Inflammatory macrophage (primary cell): ENCODE measurements around the gene PRKG1.

ENCODE experiments used
- DNase-seq, 2 donors: peaks; one replicate each; pipeline ENCODE4 v3.0.0-alpha.2; 2020 to 2022

The PRKG1 gene

DNA sequence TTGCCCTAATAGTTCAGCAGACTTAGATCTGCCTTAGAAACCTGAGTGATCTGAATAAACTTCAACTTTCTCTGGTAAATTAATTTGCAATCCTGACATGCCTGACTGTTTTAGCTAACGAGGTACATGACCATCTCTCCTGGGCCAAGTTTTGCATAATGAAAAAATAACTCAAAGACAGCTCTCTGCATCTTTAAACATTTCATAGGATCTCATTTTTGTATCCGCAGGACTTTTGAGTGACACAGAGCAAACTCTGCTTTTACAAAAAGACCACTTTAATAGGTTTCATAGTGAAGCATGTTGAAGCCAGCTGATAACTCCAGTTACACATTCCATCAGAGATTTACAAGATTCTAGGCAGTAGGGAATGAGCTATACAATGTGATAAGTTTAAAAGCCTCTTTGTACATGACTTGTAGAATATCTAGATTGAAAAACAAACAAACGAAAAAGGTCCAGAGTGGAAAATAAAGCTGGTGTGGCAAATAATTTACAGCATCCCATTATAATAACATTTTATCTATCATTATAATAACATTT is 2.1 kb downstream of the PRKG1 start:
- no peak for DNase-seq

DNA sequence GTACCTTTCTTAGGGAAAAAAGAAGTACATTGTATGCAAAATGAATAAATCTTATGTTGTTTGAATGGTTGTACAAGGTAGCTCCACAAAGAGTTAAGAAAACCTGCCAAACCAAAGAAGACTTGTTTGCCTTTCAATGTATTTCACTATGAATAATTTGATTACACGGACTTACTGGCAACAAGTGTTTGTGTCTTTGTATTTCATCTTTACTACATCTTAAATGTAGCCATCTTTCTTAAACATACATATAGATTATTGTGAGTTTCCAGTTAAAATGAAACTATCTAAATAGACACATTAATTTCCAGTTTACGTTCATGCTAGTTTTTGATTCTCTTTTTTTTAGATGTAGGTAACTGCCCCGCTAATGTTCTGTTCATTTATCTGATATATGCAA is 2.8 kb downstream of the PRKG1 start:
- no peak for DNase-seq

DNA sequence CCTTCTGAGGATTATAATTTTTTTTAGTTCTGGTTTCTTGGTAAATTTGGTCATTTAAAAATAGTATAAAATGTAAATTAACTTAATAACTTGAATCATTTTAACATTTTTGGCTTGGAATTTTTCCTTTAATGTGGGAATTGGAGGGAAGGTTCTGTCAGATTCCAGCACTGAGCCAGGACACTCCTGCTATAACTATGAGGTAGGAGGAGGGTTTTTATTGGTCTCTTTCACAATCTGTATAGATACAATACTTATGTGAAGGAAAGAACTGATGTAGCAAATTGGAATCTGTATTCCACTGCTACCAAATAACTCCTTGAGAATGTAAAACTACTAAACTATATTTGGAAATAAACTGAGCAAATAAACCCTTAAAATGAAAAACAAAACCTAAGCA is 3.2 kb downstream of the PRKG1 start:
- no peak for DNase-seq

DNA sequence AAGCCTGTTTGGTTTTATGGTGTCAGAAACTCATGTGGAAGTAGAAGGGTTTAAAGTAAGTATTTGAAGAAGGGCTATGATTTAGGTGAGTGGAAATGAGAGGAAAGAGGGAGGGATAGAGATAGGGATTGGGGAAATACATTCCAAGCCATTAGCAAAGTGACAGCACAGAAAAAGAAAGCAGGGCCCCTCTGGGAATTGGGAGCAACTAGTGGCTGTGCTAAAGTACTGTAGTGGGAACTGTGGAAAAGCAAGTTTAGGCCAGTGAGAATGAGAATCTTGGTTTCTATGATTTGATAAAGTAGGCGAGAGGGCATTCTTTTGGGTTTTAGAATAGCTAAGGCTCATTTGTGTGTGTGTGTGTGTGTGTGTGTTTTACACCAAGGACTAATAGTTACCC is 5.0 kb downstream of the PRKG1 start:
- DNase-seq = no peak

DNA sequence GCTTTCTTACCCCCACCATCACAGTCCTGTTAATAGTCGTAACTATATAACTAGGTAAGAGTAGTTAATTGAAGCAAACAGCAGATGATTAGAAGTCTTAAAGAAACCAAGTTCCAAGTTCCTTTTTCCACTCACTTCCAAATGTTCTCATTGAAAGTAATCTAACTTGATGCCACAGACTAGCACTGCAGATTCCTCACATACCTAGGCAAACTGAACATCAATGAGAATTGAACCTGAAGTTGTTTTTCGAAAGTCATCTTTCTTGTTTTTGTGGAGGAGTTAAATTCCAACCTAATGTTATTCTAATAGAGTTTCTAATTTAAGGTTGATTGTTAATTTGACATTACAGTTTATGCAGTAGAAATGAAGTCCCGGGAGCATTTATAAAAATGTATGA is 5.5 kb downstream of the PRKG1 start:
- no peak for DNase-seq

DNA sequence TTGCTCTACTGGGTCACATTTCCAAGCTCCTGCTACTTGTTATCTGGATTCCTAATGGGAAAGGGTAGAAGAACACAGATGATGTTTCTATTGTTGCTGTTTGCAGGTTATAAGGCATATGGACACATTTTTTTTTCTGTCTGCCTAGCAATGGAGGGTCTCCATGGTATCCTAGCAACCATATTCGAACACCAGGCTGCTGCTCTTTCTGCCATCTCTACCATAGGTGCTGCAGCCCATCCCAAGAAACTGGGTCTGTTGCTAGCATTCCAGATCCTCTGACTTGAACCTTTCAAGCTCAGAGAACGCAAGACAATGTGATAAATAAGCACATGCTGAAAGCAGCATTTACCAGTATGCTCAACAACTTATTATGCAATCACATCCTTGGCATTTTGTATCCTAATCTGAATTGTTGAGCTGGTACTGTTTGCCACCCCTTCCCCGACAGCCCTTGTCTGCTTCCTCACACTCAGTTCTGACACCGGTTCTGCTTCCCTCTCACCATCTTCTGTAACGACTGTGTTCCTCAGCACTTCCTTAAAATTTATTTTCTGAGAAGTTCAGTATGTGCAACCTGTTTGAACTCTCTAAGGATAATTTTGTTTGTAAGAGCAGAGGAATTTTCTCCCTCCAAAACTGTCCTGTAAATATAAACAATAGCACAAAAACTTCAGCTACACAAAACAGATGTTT is 6.2 kb downstream of the PRKG1 start:
- DNase-seq = no peak

DNA sequence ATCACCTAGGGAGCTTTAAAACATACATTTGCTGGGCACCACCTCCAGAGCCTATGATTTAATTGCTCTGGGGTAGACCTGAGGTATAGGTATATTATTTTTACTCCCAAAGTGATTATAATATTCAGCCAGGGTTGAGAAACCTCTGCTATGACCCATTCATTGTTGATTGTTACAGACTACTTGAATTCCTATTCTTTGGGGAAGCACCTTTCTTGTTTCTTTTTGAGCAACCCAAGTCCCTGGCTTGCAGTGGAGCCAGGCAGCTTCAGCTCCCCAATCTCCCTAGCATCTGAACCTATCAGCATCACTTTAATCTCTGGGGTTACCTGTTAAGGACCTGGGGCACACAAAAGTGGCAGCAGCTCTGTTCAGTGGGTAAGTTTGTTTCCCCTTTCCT is 8.6 kb downstream of the PRKG1 start:
- no peak for DNase-seq

DNA sequence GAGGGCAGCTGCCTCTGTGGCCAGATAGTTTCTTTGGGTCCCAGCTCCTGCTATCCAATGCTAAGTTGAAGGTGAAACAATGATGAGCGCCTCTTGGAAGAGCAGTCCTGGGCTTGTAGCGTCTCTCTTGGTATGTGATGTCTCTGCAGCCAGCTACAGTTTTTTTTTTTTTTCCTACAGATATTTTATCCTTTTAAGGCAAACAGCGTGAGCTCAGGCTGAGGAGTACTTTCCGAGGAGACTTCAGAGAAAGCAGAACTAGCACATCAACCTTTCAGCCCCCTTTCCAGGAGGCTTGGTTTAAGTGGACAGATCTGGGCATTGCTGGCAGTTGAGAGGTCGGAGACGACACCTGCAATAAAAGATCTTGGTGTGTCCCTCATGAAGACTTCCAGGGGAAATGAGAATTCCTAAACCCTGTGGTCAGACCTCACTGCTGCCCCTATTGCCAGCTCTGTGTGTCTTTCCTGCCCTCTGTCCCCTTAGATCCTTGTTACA is 9.1 kb downstream of the PRKG1 start:
- no peak for DNase-seq

DNA sequence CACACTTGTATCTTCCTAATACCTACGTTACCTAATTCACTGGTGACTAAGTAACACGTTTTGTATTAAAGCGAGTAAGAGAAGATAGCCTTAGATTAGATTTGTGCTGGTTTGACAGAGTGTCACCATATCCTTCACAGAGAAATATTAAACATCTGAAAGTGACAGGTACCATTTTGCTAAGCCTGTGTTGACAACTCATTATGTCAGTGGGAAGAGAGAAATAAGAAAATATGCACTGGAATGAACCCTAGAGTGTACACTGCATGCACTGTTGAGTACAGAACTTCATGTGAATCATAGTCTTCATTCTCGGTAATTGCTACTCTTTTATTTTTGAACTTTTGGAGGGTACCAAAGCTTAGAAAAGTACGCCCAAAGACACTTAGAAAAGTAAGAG is 10.9 kb downstream of the PRKG1 start:
- DNase-seq = no peak

DNA sequence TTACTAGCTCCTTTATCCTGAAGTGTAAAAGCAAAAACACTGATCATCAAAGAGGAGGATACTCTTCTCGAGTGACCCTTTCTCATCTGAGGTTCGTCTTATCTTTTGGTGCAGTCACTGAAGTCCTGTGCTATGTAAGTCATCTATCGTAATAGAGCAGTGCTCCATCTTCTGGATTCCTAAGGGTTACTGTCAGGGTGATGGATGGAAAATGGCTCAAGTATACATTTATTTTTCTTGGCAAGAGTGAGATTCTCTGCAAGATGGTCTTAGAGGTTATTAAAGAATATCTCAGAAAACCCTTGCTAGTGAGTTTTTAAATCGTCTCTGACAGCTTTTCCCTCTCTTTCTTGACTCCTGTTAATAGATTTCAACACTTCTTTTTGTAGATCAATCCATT is 12.4 kb downstream of the PRKG1 start:
- no peak for DNase-seq

DNA sequence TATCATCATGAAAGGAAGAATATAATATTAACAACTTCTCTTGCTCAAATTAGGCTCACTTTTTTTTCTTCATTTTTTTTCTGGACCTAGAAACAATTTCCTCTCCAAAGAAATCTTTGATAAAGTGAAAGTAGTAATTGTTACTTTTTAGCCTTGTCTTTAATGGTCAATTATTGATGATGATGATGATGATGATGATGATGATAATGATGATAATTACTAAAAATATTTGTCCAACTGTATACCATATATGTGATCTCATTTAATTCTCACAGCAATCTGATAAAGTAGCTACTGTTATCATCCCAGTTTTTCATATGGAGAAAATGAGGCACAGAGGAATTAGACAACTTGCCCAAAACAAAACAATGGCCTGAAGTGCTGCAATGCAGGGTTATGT is 12.8 kb downstream of the PRKG1 start:
- no peak for DNase-seq

DNA sequence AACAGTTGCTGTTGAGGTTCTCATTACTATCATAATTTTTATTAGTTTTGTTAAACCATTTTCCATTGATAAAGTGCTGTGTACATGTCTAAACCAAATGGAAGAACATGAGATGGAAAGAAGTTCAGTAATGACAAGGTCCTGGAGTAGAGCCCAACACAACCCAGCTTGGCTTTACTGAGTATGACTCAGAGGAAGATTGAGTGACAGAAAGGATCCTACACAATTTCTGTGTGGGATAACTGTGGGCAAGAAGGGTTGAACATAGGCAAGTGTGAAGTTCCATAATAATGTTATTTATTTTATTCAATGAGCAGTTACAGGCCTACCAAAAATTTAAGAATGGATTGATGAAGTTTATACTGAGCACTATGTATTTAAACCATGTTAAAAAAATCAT is 15.9 kb downstream of the PRKG1 start:
- DNase-seq = no peak

DNA sequence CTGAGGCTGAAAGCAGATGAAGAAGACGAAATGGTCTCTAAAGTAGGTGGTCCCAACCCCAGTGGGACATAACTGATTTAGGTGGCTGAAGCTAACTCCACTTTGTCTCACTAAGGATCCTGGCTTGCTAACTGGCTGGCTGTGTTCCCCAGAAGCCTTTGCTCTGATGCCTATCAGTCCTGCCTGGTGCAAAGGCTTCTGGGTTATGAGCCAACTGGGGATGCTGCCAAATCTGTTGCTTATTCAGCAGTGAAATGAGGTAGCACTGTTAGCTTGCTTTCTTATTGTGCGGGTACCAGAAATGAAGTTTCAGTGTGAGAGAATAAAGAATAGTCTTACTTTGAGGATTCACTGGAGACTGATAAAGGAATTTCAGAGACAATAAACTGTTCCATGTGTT is 18.1 kb downstream of the PRKG1 start:
- no peak for DNase-seq

DNA sequence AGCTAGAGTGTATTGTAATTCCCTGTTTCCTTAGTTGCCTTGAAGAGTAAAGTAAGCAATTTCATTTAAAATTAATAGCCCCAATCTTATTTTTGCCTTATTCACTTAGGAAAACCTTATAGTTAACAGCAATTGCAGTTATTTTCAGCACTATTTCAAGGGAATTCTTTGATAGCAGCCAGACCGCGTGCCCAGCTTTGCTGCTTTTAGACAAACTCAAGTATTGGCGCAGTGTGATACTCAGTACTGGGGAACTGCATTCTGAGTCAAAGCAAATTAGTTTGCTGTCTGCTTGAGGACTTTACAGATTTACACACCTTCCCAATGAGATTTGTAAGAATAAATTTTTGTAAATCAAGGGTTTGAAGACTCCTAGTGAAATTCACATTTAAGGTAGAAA is 21.2 kb downstream of the PRKG1 start:
- DNase-seq = no peak

DNA sequence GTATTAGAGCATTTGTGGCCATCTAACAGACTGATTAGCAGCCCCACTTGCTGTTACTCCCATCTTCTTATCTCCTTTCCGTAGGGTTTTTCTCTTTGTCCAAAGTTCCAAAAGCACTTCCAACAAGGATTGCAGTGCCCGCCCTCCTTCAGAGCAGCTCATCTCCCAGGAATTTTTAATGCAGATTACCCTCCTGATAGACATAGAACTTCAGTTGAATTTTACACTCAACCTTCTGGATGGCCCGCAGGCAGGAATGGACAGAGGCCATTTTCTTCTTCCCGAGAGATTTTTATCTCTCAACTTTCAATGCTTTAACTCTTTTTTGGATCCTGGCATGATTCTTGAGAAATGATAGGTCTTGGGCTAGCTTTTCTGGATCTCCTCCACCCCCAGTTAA is 23.3 kb downstream of the PRKG1 start:
- DNase-seq = no peak

DNA sequence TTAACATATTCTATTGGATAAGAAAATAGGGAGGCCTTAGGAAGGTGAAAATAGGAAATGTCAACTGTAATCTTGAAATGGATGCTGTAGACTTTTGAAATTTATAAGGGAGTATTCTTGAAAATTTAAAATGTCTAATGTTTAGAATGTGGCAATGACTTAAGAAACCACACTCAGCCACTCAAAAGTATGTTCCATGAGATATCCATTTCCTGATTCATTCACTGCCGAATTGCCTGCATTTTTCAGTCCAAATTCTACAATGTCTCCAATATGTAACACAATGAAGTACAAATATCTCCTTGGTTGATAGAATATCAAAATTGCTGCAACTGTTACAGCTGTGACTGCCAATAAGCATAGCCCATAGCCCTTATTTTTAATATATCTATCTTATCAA is 25.9 kb downstream of the PRKG1 start:
- DNase-seq = no peak

DNA sequence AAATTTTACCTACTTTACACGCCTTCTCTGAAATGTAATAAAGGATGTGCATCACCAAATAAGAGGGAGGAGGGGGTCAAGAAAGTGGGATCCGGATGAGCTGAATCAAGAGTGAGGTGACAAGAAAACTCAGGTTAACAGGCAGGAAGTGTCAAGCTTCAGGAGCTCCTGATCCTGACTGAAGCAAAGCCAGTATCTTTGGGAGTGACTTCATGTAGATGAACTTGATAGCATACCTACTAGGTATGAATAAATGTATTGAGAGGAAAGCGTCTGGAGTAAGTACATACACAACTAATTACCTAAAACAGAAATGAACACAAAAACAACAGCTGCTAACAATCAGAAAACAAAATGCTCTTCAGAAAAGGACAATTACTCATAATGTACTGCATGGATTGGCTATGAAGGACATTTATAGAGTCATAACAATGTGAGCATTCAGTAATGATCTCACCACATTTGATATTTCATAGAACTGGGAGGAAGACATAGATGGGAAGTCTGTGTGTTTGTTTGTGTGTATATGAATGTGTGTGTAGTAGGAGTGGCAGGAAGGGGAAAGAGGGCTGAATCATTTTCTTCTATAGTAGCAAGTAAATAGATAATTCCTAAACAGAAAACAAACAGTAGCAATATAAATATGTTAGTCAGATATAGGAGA is 29.4 kb downstream of the PRKG1 start:
- no peak for DNase-seq

DNA sequence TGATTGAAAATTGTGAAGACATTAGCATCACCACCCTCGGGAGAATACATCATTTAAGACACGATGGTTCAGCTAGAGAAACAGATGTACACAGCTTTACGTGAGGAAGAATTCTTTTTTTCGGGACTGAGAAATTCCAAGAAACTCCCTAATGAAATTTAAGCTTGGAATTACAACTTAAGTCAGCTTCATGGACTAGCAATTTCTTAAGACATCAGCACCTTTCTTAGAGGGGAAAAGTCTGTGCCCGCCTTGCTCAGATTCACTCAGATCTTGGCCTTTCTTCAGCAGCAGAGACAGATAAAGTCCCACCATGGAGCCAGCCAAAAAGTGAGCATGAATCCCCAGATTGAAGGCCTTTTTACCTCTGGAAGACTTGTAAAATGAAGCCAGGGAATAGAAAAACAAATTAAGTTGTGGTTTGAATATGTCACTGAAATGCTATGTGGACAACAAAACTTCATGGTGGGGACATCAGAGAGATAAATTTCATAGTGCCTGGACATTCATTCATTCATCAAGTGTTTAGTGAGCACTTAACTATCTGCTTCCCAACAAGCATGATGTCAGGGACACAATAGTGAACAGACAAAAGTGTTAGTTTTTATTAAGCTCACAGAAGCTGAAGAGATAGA is 32.1 kb downstream of the PRKG1 start:
- no peak for DNase-seq

DNA sequence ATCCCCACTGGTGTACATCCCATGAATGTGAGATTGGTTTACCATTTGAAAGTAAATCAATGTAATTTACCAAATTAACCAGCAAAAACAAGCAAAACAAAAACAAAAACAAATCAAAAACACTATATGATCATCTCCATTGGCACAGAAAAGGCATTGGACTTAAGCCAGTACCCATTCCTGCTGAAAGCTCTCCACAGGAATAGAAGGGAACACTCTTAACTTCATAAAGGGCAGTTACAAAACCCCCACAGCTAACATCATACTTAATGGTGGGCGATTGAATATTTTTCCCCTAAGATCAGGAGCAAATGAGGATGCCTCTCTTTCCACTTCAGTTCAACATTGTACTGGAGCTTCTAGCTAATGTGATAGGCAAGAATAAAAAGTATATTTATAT is 34.1 kb downstream of the PRKG1 start:
- DNase-seq = no peak

DNA sequence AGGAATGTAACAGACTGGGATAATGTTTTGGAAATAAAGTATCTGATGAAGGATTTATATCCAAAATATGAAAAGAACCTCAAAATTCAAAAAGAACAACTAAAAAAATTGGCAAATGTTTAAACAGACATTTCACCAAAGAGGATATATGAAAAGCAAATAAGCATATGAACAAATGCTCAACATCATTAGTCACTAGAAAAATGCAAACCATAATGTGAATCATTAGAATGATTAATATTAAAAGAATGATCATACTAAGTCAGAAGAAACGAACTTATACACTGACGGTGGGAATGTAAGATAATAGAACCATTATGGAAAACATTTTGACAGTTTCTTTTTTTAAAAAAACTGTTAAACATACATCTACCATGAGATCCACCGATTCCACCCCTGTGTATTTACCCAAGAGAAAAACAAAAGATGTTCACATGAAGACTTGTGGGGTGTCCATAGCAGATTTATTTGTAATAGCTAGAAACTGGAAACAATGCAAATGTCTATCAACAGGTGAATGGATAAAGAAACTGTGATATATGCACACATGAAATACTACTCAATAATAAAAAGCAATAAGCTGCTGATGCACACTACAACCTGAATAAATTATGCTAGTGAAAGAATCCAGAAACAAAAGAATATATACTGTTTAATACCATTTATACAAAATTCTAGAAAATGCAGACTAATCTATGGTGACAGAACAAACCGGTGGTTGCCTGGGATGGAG is 35.7 kb downstream of the PRKG1 start:
- no peak for DNase-seq

DNA sequence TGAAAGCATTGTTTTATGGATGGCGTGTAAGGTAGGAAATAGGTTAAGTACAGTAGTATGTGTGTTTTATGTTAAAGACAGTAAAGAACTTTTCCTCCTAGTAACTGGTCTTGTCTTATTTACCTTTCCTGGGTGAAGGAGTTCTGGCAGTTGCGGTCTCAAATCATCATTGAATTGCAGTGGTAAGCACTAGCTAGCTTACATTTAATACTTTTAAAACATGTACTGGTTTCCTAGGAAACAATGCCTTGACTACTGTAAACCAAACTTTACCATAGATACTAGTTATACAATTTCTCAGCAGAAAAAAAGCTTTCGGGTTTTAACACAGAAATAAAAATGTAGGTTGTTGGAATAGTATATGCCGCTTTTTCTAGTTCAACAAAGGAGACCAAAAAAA is 37.7 kb downstream of the PRKG1 start:
- no peak for DNase-seq

DNA sequence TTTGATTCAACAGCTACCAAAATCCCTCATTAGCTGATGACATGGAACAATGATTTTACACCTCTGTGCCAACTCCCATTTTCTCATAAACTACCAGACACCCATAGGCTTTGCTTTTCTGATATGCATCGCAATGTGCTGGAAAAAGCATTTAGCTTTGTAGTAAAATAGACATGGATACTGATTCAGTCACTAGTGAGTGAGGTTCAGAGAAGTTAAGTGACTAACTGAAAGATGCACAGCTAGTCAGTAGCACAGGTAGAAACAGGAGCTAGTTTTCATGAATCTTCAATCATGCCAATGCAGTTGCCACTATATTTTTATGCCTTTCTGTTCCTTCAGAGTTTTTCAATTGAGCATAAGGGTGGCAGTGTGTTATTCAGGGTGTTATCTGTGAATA is 38.7 kb downstream of the PRKG1 start:
- DNase-seq = no peak

DNA sequence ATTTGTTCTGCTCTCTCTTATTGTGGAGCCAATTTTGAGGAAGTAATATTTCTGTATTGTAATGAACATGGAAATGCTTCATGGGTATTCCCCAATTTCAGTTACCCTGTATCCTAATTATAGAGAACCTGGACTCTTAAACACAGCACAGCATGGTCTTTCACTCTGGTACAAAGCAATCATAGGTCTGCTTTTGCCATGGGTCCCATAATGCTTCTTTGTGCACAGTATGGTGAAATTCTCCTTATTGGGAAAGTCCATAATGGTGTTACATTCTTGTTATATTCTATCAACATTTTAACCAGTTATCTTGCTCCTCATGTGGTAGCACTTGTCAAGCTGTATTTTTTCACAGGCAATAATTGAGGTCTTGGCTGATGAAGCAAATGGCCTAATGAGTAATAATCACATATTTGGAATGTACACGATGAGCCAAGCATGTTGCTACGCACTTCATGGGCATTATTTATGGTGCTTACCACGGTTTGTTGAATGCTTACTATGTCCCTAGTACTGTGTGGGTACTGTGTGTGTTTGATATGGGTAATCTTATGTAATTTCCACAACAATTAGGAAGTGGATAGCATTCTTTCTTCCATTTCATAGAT is 42.9 kb downstream of the PRKG1 start:
- DNase-seq = no peak
